Measurements from ENCODE around the gene POC1A.

GRCh38 chr3:52195823-52196331, 41.7 kb upstream of the POC1A start:
- TF ChIP-seq SUZ12 (IDR thresholded peaks at IDR 0.05; ENCODE audit: extremely low read depth, insufficient read depth, insufficient read length) (no peak), YY1 (IDR thresholded peaks at IDR 0.05; ENCODE audit: insufficient read depth, insufficient read length) (no peak), ZNF274 (IDR thresholded peaks at IDR 0.05; ENCODE audit: low read depth, low read length) (no peak)

Data from NT2/D1 (cell line).